Measurements from ENCODE around the gene ELAPOR1.
"Not testable (repeated sequence)": the region's sequence is repeated elsewhere in the genome, so short reads cannot be mapped to it uniquely, and the experiment has no call there.

Gene ELAPOR1

GRCh38 chr1:109137958-109138357 lies 24.0 kb downstream of the ELAPOR1 start:
- Histone ChIP-seq H3K27ac (ENCODE audit: low read depth, low read length, severe bottlenecking) (no peak overlapping the region), H3K36me3 (ENCODE audit: control insufficient read depth, insufficient read depth, low read length) (no peaks in the 10 kb centered on the region), H3K9me3 (ENCODE audit: control insufficient read depth, low read length) (no peaks in the 10 kb centered on the region), H3K4me1 (ENCODE audit: control insufficient read depth, insufficient read depth, low read length, poor library complexity, severe bottlenecking) (no peaks in the 10 kb centered on the region), H3K4me3 (ENCODE audit: extremely low read depth, insufficient read depth, low read length, poor library complexity, severe bottlenecking) (no peak overlapping the region)
- 90% methylated on average over 2 of the region's 3 CpGs; no CpG with 5 or more reads in 1 of the 2 experiments for WGBS, 2 experiments (ENCODE audit: insufficient coverage in 2 of 2)

GRCh38 chr1:109138358-109138757 lies 24.4 kb downstream of the ELAPOR1 start:
- no peaks in the 10 kb centered on the region for H3K9me3 ChIP-seq (ENCODE audit: control insufficient read depth, low read length)
- no peaks in the 10 kb centered on the region for H3K4me1 ChIP-seq (ENCODE audit: control insufficient read depth, insufficient read depth, low read length, poor library complexity, severe bottlenecking)
- H3K4me3 ChIP-seq (ENCODE audit: extremely low read depth, insufficient read depth, low read length, poor library complexity, severe bottlenecking): no peak overlapping the region
- no peak overlapping the region for H3K27ac ChIP-seq (ENCODE audit: low read depth, low read length, severe bottlenecking)
- H3K36me3 ChIP-seq (ENCODE audit: control insufficient read depth, insufficient read depth, low read length): no peaks in the 10 kb centered on the region
- 80 to 90% methylated on average over 1 to 3 of the region's 3 CpGs for WGBS, 2 experiments (ENCODE audit: insufficient coverage in 2 of 2)

DNA sequence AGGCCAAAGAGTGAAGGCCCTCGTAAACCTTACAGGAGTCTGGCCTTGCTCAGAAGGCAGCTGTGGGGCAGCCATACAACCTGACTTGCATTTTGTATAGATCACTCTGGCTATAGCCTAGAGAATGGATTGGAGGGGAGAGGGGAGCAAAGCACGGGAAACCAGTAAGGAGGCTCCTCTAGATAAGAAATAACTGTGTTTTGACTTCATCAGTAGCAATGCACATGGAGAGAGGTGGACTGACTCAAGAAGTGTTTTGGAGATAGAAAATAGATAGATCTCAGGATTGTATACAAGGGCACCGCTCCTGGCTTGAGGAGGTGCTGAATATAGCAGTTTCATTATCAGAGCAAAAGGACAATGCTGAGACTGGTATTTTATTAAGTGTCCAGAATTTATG lies 26.5 kb downstream of the ELAPOR1 start:
- no peak overlapping the region for H3K4me3 ChIP-seq (ENCODE audit: extremely low read depth, insufficient read depth, low read length, poor library complexity, severe bottlenecking)
- H3K4me1 ChIP-seq (ENCODE audit: control insufficient read depth, insufficient read depth, low read length, poor library complexity, severe bottlenecking): no peaks in the 10 kb centered on the region
- no peaks in the 10 kb centered on the region for H3K36me3 ChIP-seq (ENCODE audit: control insufficient read depth, insufficient read depth, low read length)
- H3K9me3 ChIP-seq (ENCODE audit: control insufficient read depth, low read length): no peaks in the 10 kb centered on the region
- H3K27ac ChIP-seq (ENCODE audit: low read depth, low read length, severe bottlenecking): no peak overlapping the region
- WGBS, 2 experiments (ENCODE audit: insufficient coverage in 2 of 2): 90 to 100% methylated on average over 3 of the region's 3 CpGs

GRCh38 chr1:109142260-109142659 lies 28.3 kb downstream of the ELAPOR1 start:
- Histone ChIP-seq H3K27ac (ENCODE audit: low read depth, low read length, severe bottlenecking) (no peak overlapping the region), H3K36me3 (ENCODE audit: control insufficient read depth, insufficient read depth, low read length) (no peaks in the 10 kb centered on the region), H3K4me3 (ENCODE audit: extremely low read depth, insufficient read depth, low read length, poor library complexity, severe bottlenecking) (no peak overlapping the region), H3K4me1 (ENCODE audit: control insufficient read depth, insufficient read depth, low read length, poor library complexity, severe bottlenecking) (no peaks in the 10 kb centered on the region), H3K9me3 (ENCODE audit: control insufficient read depth, low read length) (no peaks in the 10 kb centered on the region)
- WGBS, 2 experiments (ENCODE audit: insufficient coverage in 2 of 2): 89 to 94% methylated on average over 4 of the region's 5 CpGs

- H3K4me3 ChIP-seq (ENCODE audit: extremely low read depth, insufficient read depth, low read length, poor library complexity, severe bottlenecking): not testable (repeated sequence)
- 91 to 96% methylated on average over 4 to 5 of the region's 6 CpGs for WGBS, 2 experiments (ENCODE audit: insufficient coverage in 2 of 2)
Measured at GRCh38 chr1:109142725-109143124, 28.8 kb downstream of the ELAPOR1 start.

DNA sequence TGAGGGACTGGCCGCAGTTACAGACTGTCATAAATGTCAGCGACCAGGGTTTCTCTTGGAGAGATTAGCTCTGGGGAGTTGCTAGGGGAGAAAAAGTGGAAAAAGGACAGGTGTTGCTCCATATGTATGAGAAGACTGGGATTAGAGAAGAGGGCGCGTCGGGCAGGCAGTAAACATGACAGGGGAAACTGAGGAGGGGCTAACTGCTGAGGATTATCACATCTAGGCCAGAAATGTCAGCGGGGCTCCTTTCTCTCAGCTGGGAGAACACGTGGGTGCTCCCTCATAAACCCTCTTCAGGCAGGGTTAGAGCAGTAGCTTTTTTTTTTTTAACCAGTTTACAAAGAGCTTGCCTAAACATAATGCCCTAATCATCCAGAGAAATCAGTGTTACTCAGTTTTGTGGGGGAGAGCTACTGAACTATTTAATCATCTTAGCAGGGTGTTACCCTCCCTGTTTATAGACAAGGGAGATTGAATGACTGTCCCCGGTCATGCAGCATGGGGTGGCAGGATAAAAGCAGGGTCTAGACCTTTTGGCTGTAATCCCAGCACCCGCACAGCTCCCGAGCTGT lies 35.2 kb downstream of the ELAPOR1 start:
- H3K36me3 ChIP-seq (ENCODE audit: control insufficient read depth, insufficient read depth, low read length): no peaks in the 10 kb centered on the region
- peaks cover 14% of the 10 kb centered on the region for H3K4me1 ChIP-seq (ENCODE audit: control insufficient read depth, insufficient read depth, low read length, poor library complexity, severe bottlenecking)
- H3K27ac ChIP-seq (ENCODE audit: low read depth, low read length, severe bottlenecking): no peak overlapping the region
- H3K4me3 ChIP-seq (ENCODE audit: extremely low read depth, insufficient read depth, low read length, poor library complexity, severe bottlenecking): no peak overlapping the region
- no peaks in the 10 kb centered on the region for H3K9me3 ChIP-seq (ENCODE audit: control insufficient read depth, low read length)
- 91 to 98% methylated on average over 7 to 8 of the region's 10 CpGs for WGBS, 2 experiments (ENCODE audit: insufficient coverage in 2 of 2)

More at GRCh38 chr1:109142725-109143124, 28.8 kb downstream of the ELAPOR1 start:
- H3K9me3 ChIP-seq (ENCODE audit: control insufficient read depth, low read length); H3K4me1 ChIP-seq (ENCODE audit: control insufficient read depth, insufficient read depth, low read length, poor library complexity, severe bottlenecking); H3K36me3 ChIP-seq (ENCODE audit: control insufficient read depth, insufficient read depth, low read length); H3K27ac ChIP-seq (ENCODE audit: low read depth, low read length, severe bottlenecking): not testable (repeated sequence)

- Histone ChIP-seq H3K4me1 (ENCODE audit: control insufficient read depth, insufficient read depth, low read length, poor library complexity, severe bottlenecking) (peaks cover 14% of the 10 kb centered on the region), H3K4me3 (ENCODE audit: extremely low read depth, insufficient read depth, low read length, poor library complexity, severe bottlenecking) (no peak overlapping the region), H3K36me3 (ENCODE audit: control insufficient read depth, insufficient read depth, low read length) (no peaks in the 10 kb centered on the region), H3K27ac (ENCODE audit: low read depth, low read length, severe bottlenecking) (no peak overlapping the region), H3K9me3 (ENCODE audit: control insufficient read depth, low read length) (no peaks in the 10 kb centered on the region)
- 75 to 81% methylated on average over 14 to 15 of the region's 17 CpGs for WGBS, 2 experiments (ENCODE audit: insufficient coverage in 2 of 2)
Measured at GRCh38 chr1:109149874-109150601, 36.1 kb downstream of the ELAPOR1 start.

DNA sequence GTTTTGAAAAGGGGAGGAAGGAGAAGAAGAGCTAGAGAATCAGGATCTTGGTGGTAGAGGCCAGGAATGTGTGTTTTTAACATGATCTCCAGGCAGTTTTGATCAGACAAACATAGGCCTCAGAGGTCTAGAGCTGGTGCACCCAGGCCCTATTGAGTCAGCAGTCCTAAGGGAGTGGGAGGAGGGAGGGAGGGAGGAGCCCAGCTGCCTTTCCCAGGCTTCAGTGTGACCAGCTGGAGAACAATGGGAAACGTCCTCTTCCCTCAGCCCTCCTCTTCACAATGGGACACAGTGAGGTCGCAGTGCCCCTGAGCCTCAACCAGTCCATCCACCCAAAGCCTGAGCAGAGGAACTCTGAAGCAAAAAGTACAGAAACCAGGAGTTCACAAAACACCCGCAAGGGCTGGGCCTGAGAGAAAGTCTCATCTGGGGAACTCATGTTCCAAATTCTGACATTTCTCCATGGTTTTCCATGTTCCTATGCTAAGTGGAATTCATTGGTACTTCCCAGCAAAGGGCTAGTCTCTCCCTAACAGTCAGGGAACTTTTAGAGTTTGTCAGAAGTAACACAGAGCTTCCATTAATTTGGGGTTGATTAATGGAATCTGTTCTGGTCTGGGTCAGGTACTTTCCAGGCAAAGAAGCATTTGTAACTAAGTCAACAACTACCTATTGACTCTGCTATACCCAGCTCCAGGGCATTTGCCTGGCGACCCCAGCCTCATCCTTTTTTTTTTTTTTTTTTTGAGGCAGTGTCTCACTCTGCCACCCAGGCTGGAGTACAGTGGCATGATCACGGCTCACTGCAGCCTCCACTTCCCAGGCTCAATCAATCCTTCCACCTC lies 37.5 kb downstream of the ELAPOR1 start:
- no peak overlapping the region for H3K4me3 ChIP-seq (ENCODE audit: extremely low read depth, insufficient read depth, low read length, poor library complexity, severe bottlenecking)
- H3K27ac ChIP-seq (ENCODE audit: low read depth, low read length, severe bottlenecking): peak overlapping the region; percentile 49
- peaks cover 14% of the 10 kb centered on the region for H3K4me1 ChIP-seq (ENCODE audit: control insufficient read depth, insufficient read depth, low read length, poor library complexity, severe bottlenecking)
- H3K9me3 ChIP-seq (ENCODE audit: control insufficient read depth, low read length): no peaks in the 10 kb centered on the region
- WGBS, 2 experiments (ENCODE audit: insufficient coverage in 2 of 2): 77 to 87% methylated on average over 2 to 3 of the region's 5 CpGs
- no peaks in the 10 kb centered on the region for H3K36me3 ChIP-seq (ENCODE audit: control insufficient read depth, insufficient read depth, low read length)

GRCh38 chr1:109152196-109152595 lies 38.3 kb downstream of the ELAPOR1 start:
- Histone ChIP-seq H3K4me1 (ENCODE audit: control insufficient read depth, insufficient read depth, low read length, poor library complexity, severe bottlenecking) (peaks cover 14% of the 10 kb centered on the region), H3K4me3 (ENCODE audit: extremely low read depth, insufficient read depth, low read length, poor library complexity, severe bottlenecking) (no peak overlapping the region), H3K36me3 (ENCODE audit: control insufficient read depth, insufficient read depth, low read length) (no peaks in the 10 kb centered on the region), H3K9me3 (ENCODE audit: control insufficient read depth, low read length) (no peaks in the 10 kb centered on the region), H3K27ac (ENCODE audit: low read depth, low read length, severe bottlenecking) (no peak overlapping the region)

DNA sequence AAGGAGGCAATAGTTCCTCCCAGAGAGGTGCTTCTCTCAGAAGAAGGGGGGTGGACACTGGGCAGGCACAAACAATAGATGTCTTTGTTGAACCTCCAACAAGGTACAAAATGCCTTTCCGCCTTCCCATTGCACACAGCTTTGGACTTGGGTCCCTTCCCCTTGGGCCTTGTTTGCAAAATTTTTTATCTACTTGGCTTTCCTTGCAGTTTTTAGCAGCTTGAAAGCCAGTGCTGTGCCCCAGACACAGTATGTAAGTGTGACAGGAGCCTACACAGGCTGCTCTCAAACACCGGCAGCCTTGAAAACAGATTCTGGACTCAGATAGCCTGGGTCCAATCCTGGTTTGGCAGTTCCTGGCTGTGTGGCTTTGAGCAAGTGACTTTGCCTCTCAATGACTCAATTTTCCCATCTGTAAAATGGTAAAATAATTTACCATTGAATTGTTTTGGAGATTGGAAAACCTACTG lies 43.0 kb downstream of the ELAPOR1 start:
- WGBS, 2 experiments (ENCODE audit: insufficient coverage in 2 of 2): 81 to 83% methylated on average over 2 of the region's 2 CpGs
- H3K4me1 ChIP-seq (ENCODE audit: control insufficient read depth, insufficient read depth, low read length, poor library complexity, severe bottlenecking): peaks cover 1% of the 10 kb centered on the region

More for the DNA sequence above, 43.0 kb downstream of the ELAPOR1 start:
- no peak overlapping the region for H3K4me3 ChIP-seq (ENCODE audit: extremely low read depth, insufficient read depth, low read length, poor library complexity, severe bottlenecking)
- H3K36me3 ChIP-seq (ENCODE audit: control insufficient read depth, insufficient read depth, low read length): no peaks in the 10 kb centered on the region
- no peaks in the 10 kb centered on the region for H3K9me3 ChIP-seq (ENCODE audit: control insufficient read depth, low read length)
- H3K27ac ChIP-seq (ENCODE audit: low read depth, low read length, severe bottlenecking): no peak overlapping the region
